Stimulated activated CD4-positive, alpha-beta T cell treated with anti-CD3 and anti-CD28 coated beads, Interleukin-1b, Interleukin-23, amount 100 ng/mL, for 48 hours (primary cell): Measurements from ENCODE around the gene SOX2.

Source experiments
- DNase-seq: peaks from one replicate; pipeline ENCODE4 v3.0.0-alpha.2; 2020

Gene SOX2

GRCh38 chr3:181723625-181724191 is 12.0 kb downstream of the SOX2 start:
- DNase-seq: no peak

- no peak for DNase-seq
These were observed 12.7 kb downstream of the SOX2 start for GRCh38 chr3:181724192-181724965.

- no peak for DNase-seq
These were observed 13.5 kb downstream of the SOX2 start for GRCh38 chr3:181725131-181725731.

GRCh38 chr3:181725830-181726229 is 14.1 kb downstream of the SOX2 start:
- no peak for DNase-seq

- no peak for DNase-seq
These were observed 14.9 kb downstream of the SOX2 start for GRCh38 chr3:181726351-181727330.

GRCh38 chr3:181727341-181728032 is 15.8 kb downstream of the SOX2 start:
- no peak for DNase-seq

GRCh38 chr3:181728470-181729340 is 17.0 kb downstream of the SOX2 start:
- DNase-seq: no peak

- no peak for DNase-seq
These were observed 17.7 kb downstream of the SOX2 start for GRCh38 chr3:181729341-181729869.

GRCh38 chr3:181730316-181730715 is 18.6 kb downstream of the SOX2 start:
- no peak for DNase-seq

- no peak for DNase-seq
These were observed 19.2 kb downstream of the SOX2 start for GRCh38 chr3:181730934-181731333.

- DNase-seq: no peak
These were observed 24.2 kb downstream of the SOX2 start for GRCh38 chr3:181735911-181736310.

- no peak for DNase-seq
These were observed 26.8 kb downstream of the SOX2 start for GRCh38 chr3:181738551-181738950.

GRCh38 chr3:181739628-181740027 is 27.9 kb downstream of the SOX2 start:
- no peak for DNase-seq

GRCh38 chr3:181741417-181741816 is 29.7 kb downstream of the SOX2 start:
- no peak for DNase-seq

GRCh38 chr3:181752202-181752671 is 40.5 kb downstream of the SOX2 start:
- DNase-seq: no peak

- no peak for DNase-seq
These were observed 41.7 kb downstream of the SOX2 start for GRCh38 chr3:181753391-181753790.

- DNase-seq: no peak
These were observed 44.2 kb downstream of the SOX2 start for GRCh38 chr3:181755959-181756358.

GRCh38 chr3:181756645-181757297 is 45.0 kb downstream of the SOX2 start:
- no peak for DNase-seq

- no peak for DNase-seq
These were observed 46.1 kb downstream of the SOX2 start for GRCh38 chr3:181757694-181758306.

- no peak for DNase-seq
These were observed 50.2 kb downstream of the SOX2 start for GRCh38 chr3:181761906-181762305.
